Stimulated activated effector memory CD8-positive, alpha-beta T cell treated with anti-CD3 and anti-CD28 coated beads, Interleukin-12 subunit alpha, Interleukin-12 subunit beta, amount 100 ng/mL, for 72 hours (primary cell): ENCODE results near the gene GREB1L.

Source experiments
- ATAC-seq: fragments of 150-1000 bp; cut with Tn5 transposase; 2 replicates; pipeline ENCODE4 v1.10.0; 2021
- DNase-seq, 2 donors: peaks; one replicate each; pipeline ENCODE4 v3.0.0; 2021 to 2022; ENCODE audit warnings: low spot score in 2 of 2
- H3K27ac Mint-ChIP-seq: one replicate; pipeline ENCODE4 v1.8.0; 2022; ENCODE audit warnings: mild to moderate bottlenecking, mixed read lengths
- H3K36me3 Mint-ChIP-seq: one replicate; pipeline ENCODE4 v1.8.0; 2022; ENCODE audit warnings: mild to moderate bottlenecking, mixed read lengths
- H3K4me1 Mint-ChIP-seq: one replicate; pipeline ENCODE4 v1.8.0; 2022; ENCODE audit warnings: mixed read lengths
- H3K4me3 Mint-ChIP-seq: one replicate; pipeline ENCODE4 v1.8.0; 2022; ENCODE audit warnings: mild to moderate bottlenecking, mixed read lengths
- H3K9me3 Mint-ChIP-seq: one replicate; pipeline ENCODE4 v1.8.0; 2022; ENCODE audit warnings: mixed read lengths

Gene GREB1L

GRCh38 chr18:21484851-21485636 lies 243.0 kb downstream of the GREB1L start:
- ATAC-seq (no peak), DNase-seq (no peak)
- H3K36me3 Mint-ChIP-seq, result no peaks in the 10 kb centered on the region
- no peak overlapping the region for H3K4me3 Mint-ChIP-seq
- H3K9me3 Mint-ChIP-seq, result no peaks in the 10 kb centered on the region
- no peaks in the 10 kb centered on the region for H3K4me1 Mint-ChIP-seq
- no peak overlapping the region for H3K27ac Mint-ChIP-seq

DNA sequence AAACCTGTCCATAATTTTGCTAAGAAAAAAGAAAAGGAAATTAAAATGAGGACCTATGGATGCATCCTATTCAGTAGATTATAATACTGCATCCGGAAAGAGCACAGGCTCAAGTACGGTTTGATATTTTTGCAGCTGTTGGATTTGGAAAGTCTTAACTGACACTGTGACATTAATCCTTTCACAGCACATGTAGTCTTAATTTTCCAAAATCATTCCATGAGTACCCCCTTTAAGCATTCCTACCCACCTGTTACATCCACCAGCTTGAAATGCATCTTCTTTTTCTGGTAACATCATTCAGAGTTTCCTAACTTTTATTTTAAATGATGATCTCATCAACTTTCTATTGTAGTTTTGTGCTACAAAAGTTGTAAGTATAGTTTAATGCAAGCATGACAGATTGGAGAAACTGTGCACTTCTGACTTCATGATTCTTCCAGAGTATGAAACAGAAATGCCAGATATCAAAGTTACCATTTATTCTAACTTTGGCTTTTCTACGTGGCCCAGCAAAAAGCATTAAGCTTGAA lies 244.9 kb downstream of the GREB1L start:
- Mint-ChIP-seq H3K36me3 (no peaks in the 10 kb centered on the region), H3K4me3 (no peak overlapping the region), H3K4me1 (no peaks in the 10 kb centered on the region), H3K9me3 (no peaks in the 10 kb centered on the region), H3K27ac (no peak overlapping the region)
- no peak for DNase-seq
- no peak for ATAC-seq

DNA sequence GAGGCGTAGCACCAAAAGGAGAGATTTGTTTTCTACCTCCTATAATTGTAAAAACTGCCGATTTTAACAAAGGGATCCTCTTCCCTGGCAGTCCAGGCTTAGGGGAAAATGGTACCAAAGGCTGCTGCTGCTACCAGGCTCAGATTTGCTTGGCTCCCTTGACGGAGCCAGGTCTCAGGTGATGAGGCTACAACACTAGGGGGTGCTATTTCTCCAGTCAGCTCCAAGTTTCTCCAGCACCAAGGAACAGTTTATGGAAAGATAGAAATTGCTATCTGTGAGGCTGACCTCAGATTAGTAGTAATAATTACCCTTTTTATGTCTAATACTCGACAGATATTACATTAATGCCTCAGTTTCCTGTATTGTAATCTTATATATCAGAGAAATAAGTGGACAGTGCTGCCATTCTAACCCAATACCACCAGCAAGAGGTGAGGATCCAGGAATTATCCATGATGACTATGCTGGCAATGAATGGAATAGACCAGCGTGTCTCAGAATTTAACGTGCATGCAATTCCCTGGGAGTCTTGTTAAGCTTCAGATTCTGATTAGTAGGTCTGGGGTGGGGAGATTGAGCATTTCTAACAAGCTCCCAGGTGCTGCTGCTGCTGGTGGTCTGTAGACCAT lies 247.2 kb downstream of the GREB1L start:
- no peak overlapping the region for H3K27ac Mint-ChIP-seq
- no peaks in the 10 kb centered on the region for H3K4me1 Mint-ChIP-seq
- peak; percentile 59 for ATAC-seq
- no peak overlapping the region for H3K4me3 Mint-ChIP-seq
- no peak for DNase-seq
- H3K36me3 Mint-ChIP-seq, result no peaks in the 10 kb centered on the region
- H3K9me3 Mint-ChIP-seq, result no peaks in the 10 kb centered on the region

DNA sequence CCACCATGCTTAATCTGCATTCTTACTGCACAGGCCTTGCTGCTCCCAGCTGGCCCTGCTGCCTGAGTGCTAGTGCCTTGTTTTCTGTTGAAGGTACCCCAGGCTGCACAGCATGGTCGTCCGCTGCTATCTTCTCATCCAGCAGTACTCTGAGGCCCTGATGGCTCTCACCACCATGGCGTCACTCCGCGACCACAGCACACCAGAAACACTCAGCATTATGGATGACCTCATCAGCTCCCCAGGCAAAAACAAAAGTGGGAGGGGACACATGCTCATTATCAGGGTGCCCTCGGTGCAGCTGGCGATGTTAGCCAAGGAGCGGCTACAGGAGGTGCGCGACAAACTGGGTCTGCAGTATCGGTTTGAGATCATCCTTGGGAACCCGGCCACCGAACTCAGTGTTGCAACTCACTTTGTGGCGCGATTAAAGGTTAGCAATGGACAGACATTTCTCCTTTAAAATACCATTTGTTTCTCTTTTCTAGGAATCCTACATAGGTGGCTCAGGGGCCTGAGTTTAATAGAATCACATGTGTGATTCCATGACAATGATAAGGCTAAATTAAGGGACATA lies 248.0 kb downstream of the GREB1L start:
- no peaks in the 10 kb centered on the region for H3K36me3 Mint-ChIP-seq
- H3K27ac Mint-ChIP-seq, result no peak overlapping the region
- DNase-seq (no peak), ATAC-seq (no peak)
- H3K9me3 Mint-ChIP-seq, result no peaks in the 10 kb centered on the region
- no peak overlapping the region for H3K4me3 Mint-ChIP-seq
- no peaks in the 10 kb centered on the region for H3K4me1 Mint-ChIP-seq

- H3K9me3 Mint-ChIP-seq, result no peaks in the 10 kb centered on the region
Measured at GRCh38 chr18:21490748-21491147, 248.7 kb downstream of the GREB1L start.

GRCh38 chr18:21496277-21496835 lies 254.3 kb downstream of the GREB1L start:
- H3K36me3 Mint-ChIP-seq, result no peaks in the 10 kb centered on the region
- DNase-seq, result no peak
- no peaks in the 10 kb centered on the region for H3K4me1 Mint-ChIP-seq
- no peaks in the 10 kb centered on the region for H3K9me3 Mint-ChIP-seq
- ATAC-seq, result no peak
- no peak overlapping the region for H3K27ac Mint-ChIP-seq
- H3K4me3 Mint-ChIP-seq, result no peak overlapping the region

More at GRCh38 chr18:21490748-21491147, 248.7 kb downstream of the GREB1L start:
- Mint-ChIP-seq H3K27ac (no peak overlapping the region), H3K36me3 (no peaks in the 10 kb centered on the region), H3K4me1 (no peaks in the 10 kb centered on the region), H3K4me3 (no peak overlapping the region)
- DNase-seq (no peak), ATAC-seq (no peak)

- no peak overlapping the region for H3K27ac Mint-ChIP-seq
- no peaks in the 10 kb centered on the region for H3K36me3 Mint-ChIP-seq
- DNase-seq (no peak), ATAC-seq (peak; percentile 26)
- H3K4me3 Mint-ChIP-seq, result no peak overlapping the region
- no peaks in the 10 kb centered on the region for H3K4me1 Mint-ChIP-seq
- no peaks in the 10 kb centered on the region for H3K9me3 Mint-ChIP-seq
Measured at GRCh38 chr18:21499997-21500396, 258.0 kb downstream of the GREB1L start.

- Mint-ChIP-seq H3K4me1 (no peaks in the 10 kb centered on the region), H3K9me3 (no peaks in the 10 kb centered on the region), H3K4me3 (no peak overlapping the region), H3K36me3 (no peaks in the 10 kb centered on the region), H3K27ac (peak overlapping the region; percentile 55)
- DNase-seq (no peak), ATAC-seq (no peak)
Measured at GRCh38 chr18:21502661-21503060, 260.6 kb downstream of the GREB1L start.

DNA sequence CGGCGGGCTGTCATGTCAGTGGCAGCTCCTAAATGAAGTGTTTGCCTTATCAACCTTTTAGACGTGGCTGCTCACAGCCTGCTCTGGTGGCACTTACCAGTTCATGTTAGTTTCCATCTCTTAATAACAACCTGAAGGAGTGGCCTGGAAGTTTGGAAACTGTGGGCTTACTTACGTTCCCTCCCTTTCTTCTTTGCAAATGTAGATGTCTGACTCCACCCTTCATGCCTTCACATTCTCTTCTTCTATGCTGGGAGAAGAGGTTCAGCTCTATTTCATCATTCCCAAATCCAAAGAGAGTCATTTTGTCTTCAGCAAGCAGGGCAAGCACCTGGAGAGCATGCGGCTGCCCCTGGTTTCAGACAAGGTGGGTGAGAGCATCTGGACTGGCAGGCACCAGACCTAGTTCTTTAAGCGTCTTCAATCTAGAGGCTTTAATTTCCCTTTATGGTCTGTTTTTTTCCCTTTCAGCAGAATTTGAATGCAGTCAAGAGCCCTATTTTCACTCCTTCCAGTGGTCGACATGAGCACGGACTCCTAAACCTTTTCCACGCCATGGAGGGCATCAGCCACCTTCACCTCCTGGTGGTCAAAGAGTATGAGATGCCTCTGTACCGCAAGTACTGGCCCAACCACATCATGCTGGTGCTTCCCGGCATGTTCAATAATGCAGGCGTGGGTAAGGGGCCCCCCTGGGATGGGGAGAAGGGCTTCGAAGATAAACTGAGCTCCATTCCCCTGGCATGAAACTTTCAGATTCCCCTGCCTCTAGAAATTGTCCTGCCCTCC lies 266.1 kb downstream of the GREB1L start:
- H3K27ac Mint-ChIP-seq, result no peak overlapping the region
- H3K36me3 Mint-ChIP-seq, result no peaks in the 10 kb centered on the region
- H3K4me1 Mint-ChIP-seq, result no peaks in the 10 kb centered on the region
- ATAC-seq (no peak), DNase-seq (no peak)
- no peak overlapping the region for H3K4me3 Mint-ChIP-seq
- no peaks in the 10 kb centered on the region for H3K9me3 Mint-ChIP-seq

DNA sequence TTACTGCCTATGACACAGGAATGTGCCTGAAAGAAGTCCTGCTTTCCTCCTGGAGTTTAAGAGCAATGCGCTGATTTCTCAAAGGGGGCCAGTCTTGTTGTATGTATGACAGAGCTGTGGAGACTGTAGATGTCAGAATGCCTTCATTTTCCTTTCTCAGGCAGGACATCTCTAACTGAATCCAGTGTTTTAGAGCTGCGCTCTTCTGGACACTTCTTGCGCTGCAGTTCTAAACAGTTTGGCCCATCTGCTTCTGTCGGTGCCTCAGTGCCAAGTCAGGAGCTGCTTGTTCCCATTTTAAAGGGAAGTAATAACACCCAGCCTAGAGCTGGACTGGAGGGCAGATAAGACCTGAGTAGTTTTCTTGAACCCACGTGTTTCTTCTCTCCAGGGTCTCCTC lies 267.0 kb downstream of the GREB1L start:
- no peaks in the 10 kb centered on the region for H3K4me1 Mint-ChIP-seq
- no peak overlapping the region for H3K27ac Mint-ChIP-seq
- no peak overlapping the region for H3K4me3 Mint-ChIP-seq
- no peak for ATAC-seq
- H3K36me3 Mint-ChIP-seq, result no peaks in the 10 kb centered on the region
- H3K9me3 Mint-ChIP-seq, result no peaks in the 10 kb centered on the region
- no peak for DNase-seq

- no peak for DNase-seq
- H3K4me1 Mint-ChIP-seq, result no peaks in the 10 kb centered on the region
- no peaks in the 10 kb centered on the region for H3K36me3 Mint-ChIP-seq
- no peak for ATAC-seq
- H3K4me3 Mint-ChIP-seq, result no peak overlapping the region
- no peaks in the 10 kb centered on the region for H3K9me3 Mint-ChIP-seq
- H3K27ac Mint-ChIP-seq, result no peak overlapping the region
Measured at GRCh38 chr18:21513292-21513691, 271.3 kb downstream of the GREB1L start.

DNA sequence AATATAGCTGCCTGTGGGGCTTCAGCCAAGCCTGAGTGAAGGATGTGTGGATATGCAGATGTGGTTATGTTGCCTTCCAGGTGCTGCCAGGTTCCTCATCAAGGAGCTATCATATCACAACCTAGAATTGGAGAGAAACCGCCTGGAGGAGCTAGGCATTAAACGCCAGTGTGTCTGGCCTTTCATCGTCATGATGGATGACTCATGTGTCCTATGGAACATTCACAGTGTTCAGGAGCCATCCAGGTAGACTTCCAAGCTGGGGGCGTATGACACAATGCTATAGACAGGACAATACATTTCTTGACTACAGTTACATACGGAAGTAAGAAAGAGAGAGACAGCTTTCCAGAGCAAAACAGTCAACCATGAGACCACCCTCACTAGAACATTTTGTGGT lies 271.7 kb downstream of the GREB1L start:
- no peak overlapping the region for H3K4me3 Mint-ChIP-seq
- no peaks in the 10 kb centered on the region for H3K4me1 Mint-ChIP-seq
- ATAC-seq (no peak), DNase-seq (no peak)
- H3K9me3 Mint-ChIP-seq, result no peaks in the 10 kb centered on the region
- no peaks in the 10 kb centered on the region for H3K36me3 Mint-ChIP-seq
- no peak overlapping the region for H3K27ac Mint-ChIP-seq

- Mint-ChIP-seq H3K36me3 (peaks cover 73% of the 10 kb centered on the region), H3K9me3 (no peaks in the 10 kb centered on the region)
- no peak for ATAC-seq
Measured at GRCh38 chr18:21522530-21522929, 280.5 kb downstream of the GREB1L start.

DNA sequence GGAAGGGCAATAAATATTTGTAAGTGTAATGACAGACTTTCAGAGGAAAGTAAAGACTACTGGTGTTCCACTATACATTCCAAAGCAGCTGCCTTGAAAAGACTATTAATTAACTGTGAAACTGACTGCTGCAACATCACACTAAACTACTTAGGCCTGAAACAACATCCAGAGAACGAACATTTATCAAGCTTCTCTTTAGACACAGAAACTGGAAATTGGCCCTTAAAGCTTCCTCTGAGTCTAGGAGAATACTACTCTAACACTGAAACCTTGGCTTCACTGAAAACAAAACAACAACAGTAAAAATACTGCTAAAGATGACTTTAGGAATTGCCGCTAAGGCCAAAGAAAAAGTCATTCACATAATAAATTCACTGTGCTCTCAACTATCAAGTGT lies 283.9 kb downstream of the GREB1L start:
- no peak overlapping the region for H3K27ac Mint-ChIP-seq
- peaks cover 88% of the 10 kb centered on the region for H3K36me3 Mint-ChIP-seq
- no peak overlapping the region for H3K4me3 Mint-ChIP-seq
- ATAC-seq, result no peak
- H3K4me1 Mint-ChIP-seq, result peaks cover 5% of the 10 kb centered on the region
- no peaks in the 10 kb centered on the region for H3K9me3 Mint-ChIP-seq
- DNase-seq, result no peak

More at GRCh38 chr18:21522530-21522929, 280.5 kb downstream of the GREB1L start:
- Mint-ChIP-seq H3K27ac (no peak overlapping the region), H3K4me1 (peaks cover 5% of the 10 kb centered on the region), H3K4me3 (no peak overlapping the region)
- no peak for DNase-seq

GRCh38 chr18:21526463-21526862 lies 284.4 kb downstream of the GREB1L start:
- ATAC-seq (no peak), DNase-seq (no peak)
- Mint-ChIP-seq H3K9me3 (no peaks in the 10 kb centered on the region), H3K4me3 (no peak overlapping the region), H3K4me1 (peaks cover 5% of the 10 kb centered on the region), H3K27ac (no peak overlapping the region), H3K36me3 (peaks cover 88% of the 10 kb centered on the region)
